Measurements from ENCODE around the gene MOB2.

Gene MOB2

DNA sequence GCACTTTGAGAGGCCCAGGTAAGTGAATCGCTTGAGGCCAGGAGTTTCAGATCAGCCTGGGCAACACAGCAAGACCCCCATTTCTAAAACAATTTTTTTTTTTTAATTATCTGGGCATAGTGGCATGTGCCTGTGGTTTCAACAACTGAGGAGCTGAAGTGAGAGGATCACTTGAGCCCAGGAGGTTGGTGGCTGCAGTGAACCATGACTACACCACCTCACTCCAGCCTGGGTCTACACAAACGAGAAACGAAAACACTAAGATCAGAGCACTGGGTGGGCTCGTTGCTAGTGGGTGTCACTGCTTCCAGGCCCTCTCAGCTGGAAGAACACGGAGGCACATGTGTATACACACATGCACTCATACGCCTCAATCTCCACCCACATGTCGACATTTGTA is 4.1 kb upstream of the MOB2 start:
- no peak for DNase-seq (ENCODE audit: low read depth)
- TF ChIP-seq, protein P1, sequence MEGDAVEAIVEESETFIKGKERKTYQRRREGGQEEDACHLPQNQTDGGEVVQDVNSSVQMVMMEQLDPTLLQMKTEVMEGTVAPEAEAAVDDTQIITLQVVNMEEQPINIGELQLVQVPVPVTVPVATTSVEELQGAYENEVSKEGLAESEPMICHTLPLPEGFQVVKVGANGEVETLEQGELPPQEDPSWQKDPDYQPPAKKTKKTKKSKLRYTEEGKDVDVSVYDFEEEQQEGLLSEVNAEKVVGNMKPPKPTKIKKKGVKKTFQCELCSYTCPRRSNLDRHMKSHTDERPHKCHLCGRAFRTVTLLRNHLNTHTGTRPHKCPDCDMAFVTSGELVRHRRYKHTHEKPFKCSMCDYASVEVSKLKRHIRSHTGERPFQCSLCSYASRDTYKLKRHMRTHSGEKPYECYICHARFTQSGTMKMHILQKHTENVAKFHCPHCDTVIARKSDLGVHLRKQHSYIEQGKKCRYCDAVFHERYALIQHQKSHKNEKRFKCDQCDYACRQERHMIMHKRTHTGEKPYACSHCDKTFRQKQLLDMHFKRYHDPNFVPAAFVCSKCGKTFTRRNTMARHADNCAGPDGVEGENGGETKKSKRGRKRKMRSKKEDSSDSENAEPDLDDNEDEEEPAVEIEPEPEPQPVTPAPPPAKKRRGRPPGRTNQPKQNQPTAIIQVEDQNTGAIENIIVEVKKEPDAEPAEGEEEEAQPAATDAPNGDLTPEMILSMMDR (conservative IDR thresholded peaks at IDR 0.05; ENCODE audit: low read length): no peak
- no peak overlapping the region for H3K4me3 ChIP-seq (ENCODE audit: low read length)

DNA sequence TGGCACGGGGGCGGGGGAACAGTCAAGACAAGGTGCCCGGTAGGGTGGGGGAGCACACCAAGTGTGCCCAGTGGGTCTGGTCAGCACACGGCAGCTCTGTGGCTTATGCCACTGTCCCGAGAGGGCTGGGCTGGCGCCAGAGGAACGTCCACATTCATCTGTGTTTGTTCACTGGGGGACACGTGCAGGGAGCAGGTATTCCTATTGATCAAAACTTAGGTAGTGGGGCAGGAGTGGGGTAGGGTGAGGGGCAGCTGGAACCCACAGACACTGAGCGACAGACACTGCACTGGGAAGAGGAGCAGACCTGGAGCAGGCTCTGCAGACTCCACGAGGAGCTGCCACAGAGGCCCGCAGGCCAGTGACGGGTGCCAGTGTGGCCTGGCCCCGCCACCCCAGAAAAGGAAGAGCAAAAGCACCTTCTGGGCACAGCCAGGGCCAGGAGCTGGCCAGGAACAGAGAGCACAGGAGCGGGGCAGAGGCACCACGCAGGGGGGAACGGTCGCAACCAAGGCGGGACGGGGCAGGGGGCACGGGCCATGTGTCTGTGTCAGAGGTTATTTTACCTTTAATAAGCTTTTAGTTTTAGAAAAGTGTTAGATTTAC is 2.1 kb upstream of the MOB2 start:
- H3K4me3 ChIP-seq (ENCODE audit: low read length): no peak overlapping the region
- no peak for DNase-seq (ENCODE audit: low read depth)
- TF ChIP-seq, protein P1 (conservative IDR thresholded peaks at IDR 0.05; ENCODE audit: low read length): no peak

- no peak overlapping the region for H3K4me3 ChIP-seq (ENCODE audit: low read length)
- TF ChIP-seq, protein P1 (conservative IDR thresholded peaks at IDR 0.05; ENCODE audit: low read length): no peak
Observed at GRCh38 chr11:1487851-1488574, 1.4 kb upstream of the MOB2 start.

GRCh38 chr11:1487091-1487850 is 692 bp upstream of the MOB2 start:
- DNase-seq (ENCODE audit: low read depth): no peak
- TF ChIP-seq, protein P1 (conservative IDR thresholded peaks at IDR 0.05; ENCODE audit: low read length): no peak
- no peak overlapping the region for H3K4me3 ChIP-seq (ENCODE audit: low read length)

More at GRCh38 chr11:1487851-1488574, 1.4 kb upstream of the MOB2 start:
- no peak for DNase-seq (ENCODE audit: low read depth)

DNA sequence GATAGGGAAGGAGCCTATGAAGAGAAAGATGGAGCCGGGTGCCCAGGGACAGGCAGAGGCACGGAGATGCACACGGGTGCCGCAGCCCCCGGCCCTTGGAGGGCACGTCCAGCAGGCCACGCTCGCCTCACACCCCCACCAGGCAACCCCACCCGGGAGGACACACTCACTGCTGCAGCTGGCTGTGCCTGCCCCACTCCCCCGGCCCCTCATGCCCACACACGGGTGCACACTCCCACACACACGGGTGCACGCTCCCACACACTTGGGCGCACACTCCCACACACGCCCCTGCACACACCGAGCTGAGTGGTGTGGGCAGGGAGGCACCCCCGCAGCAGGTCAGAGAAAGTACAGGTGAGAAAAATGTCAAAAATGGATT is 1.1 kb downstream of the MOB2 start:
- DNase-seq (ENCODE audit: low read depth): no peak

DNA sequence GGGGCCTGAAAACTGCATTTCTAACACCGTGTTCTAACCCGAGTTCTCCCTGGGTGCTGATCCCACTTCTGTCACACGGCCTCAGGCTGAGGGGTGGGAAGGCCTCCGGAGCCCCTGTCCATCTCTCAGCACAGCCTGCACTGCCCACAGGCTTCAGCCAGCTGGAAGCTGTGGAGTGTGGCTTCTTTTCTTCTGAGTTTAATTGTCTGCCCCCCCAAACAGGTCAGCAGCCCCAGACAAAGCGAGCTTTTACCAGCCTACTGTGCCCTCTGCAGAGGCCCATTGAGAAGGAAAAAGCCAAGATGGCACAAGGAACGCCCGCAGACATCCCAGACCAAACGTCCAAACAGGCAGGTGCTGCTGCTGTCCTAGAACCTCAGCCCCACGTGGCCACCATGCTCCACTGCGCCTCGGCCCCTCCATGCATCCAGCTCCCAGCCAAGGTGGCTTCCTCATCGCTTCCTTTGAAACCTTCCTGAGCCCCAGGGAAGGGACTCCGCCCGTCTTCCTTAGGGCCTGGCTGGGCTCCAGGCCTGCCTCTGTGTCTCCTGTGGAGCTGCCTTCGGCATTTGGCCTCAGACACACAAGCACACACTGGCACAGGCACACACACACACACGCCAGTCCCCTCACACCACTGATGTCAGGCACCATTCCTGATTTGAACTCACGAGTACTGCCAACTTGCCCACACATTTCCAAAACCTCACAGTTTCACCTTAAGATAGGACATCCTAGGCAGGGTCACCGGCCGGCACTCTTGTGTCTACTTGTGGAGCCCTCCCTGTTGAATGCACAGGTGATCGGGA is 1.7 kb downstream of the MOB2 start:
- H3K4me3 ChIP-seq (ENCODE audit: low read length): no peak overlapping the region
- DNase-seq (ENCODE audit: low read depth): no peak
- TF ChIP-seq, protein P1 (conservative IDR thresholded peaks at IDR 0.05; ENCODE audit: low read length): no peak

More for the DNA sequence above, 1.1 kb downstream of the MOB2 start:
- no peak overlapping the region for H3K4me3 ChIP-seq (ENCODE audit: low read length)
- TF ChIP-seq, protein P1 (conservative IDR thresholded peaks at IDR 0.05; ENCODE audit: low read length): no peak
